IMR-90 (cell line): ENCODE results near the gene ANGEL1. TPM values are rescaled to one million over a fixed set of nuclear protein-coding genes. Genes with fewer than 3 reads are reported as not detected.
A peak's percentile ranks its signal among the peaks of the same experiment; 100 is the strongest.

ENCODE experiments used
- ATAC-seq: fragments of 200-7000 bp; cut with Tn5 transposase; 2 replicates; pipeline ENCODE4 v1.9.1; 2020; ENCODE audit warnings: low read depth, mild to moderate bottlenecking, moderate library complexity
- BruUV-seq: library from RNA; stranded (reverse); fragments of 400-500 nt; replicated peaks from 2 replicates; lab custom pipeline; 2021; lab: Mats Ljungman, UMichigan
- CTCF ChIA-PET: fragments of 300-600 bp; formaldehyde crosslinking; extraction: SDS; loops from one replicate; lab custom pipeline; 2021; ENCODE audit warnings: antibody characterized with exemption; lab: Yijun Ruan, JAX
- POLR2A ChIA-PET: fragments of 300-600 bp; sonication (Branson Sonifier 250); formaldehyde crosslinking; loops from one replicate; lab custom pipeline; 2022; ENCODE audit warnings: antibody characterized with exemption; ENCODE audit not compliant: unreplicated experiment; lab: Charles Lee
- DNase-seq: peaks from one replicate; pipeline ENCODE4 v3.0.0; 2013
- H2AFZ ChIP-seq: replicated peaks from 2 replicates; pipeline ENCODE3; 2013; ENCODE audit warnings: low read length, mild to moderate bottlenecking; ENCODE audit not compliant: poor library complexity
- H2AK5ac ChIP-seq: 2 replicates; pipeline ENCODE4 v1.6.1; 2013; ENCODE audit warnings: low read depth, low read length, inconsistent platforms
- H2AK9ac ChIP-seq: replicated peaks from 2 replicates; pipeline ENCODE3; 2013; ENCODE audit warnings: mild to moderate bottlenecking, low read depth, low read length, moderate library complexity; ENCODE audit not compliant: poor library complexity
- H2BK120ac ChIP-seq: 2 replicates; pipeline ENCODE4 v1.6.1; 2013; ENCODE audit warnings: low read depth, low read length, inconsistent platforms
- H2BK15ac ChIP-seq: 3 replicates; pipeline ENCODE4 v1.6.1; 2013; ENCODE audit warnings: low read depth, low read length, inconsistent platforms
- H2BK20ac ChIP-seq: 2 replicates; pipeline ENCODE4 v1.6.1; 2013; ENCODE audit warnings: low read depth, mild to moderate bottlenecking, inconsistent platforms, low read length, moderate library complexity
- H2BK5ac ChIP-seq: 2 replicates; pipeline ENCODE4 v1.6.1; 2013; ENCODE audit warnings: mild to moderate bottlenecking, low read depth, low read length, inconsistent platforms; ENCODE audit not compliant: poor library complexity, severe bottlenecking
- H3K14ac ChIP-seq: replicated peaks from 2 replicates; pipeline ENCODE4 v1.6.1; 2013; ENCODE audit warnings: low read depth, low read length, inconsistent platforms
- H3K18ac ChIP-seq: 2 replicates; pipeline ENCODE4 v1.6.1; 2013; ENCODE audit warnings: low read depth, low read length, control low read depth
- H3K23ac ChIP-seq: 2 replicates; pipeline ENCODE4 v1.6.1; 2013; ENCODE audit warnings: low read depth, low read length, inconsistent platforms
- H3K27ac ChIP-seq: 2 replicates; pipeline ENCODE4 v1.5.1; 2013; ENCODE audit warnings: mild to moderate bottlenecking, control low read depth, low read length; ENCODE audit not compliant: insufficient read depth
- H3K27me3 ChIP-seq: 2 replicates; pipeline ENCODE4 v1.6.1; 2013; ENCODE audit warnings: low read length; ENCODE audit not compliant: control insufficient read depth, insufficient read depth
- H3K36me3 ChIP-seq: 2 replicates; pipeline ENCODE4 v1.6.1; 2013; ENCODE audit warnings: low read length, mixed read lengths; ENCODE audit not compliant: control insufficient read depth, insufficient read depth
- H3K4ac ChIP-seq: 2 replicates; pipeline ENCODE4 v1.6.1; 2013; ENCODE audit warnings: low read depth, low read length, inconsistent platforms
- H3K4me1 ChIP-seq: 2 replicates; pipeline ENCODE4 v1.6.1; 2013; ENCODE audit warnings: low read length, mixed read lengths; ENCODE audit not compliant: control insufficient read depth, insufficient read depth
- H3K4me2 ChIP-seq: 2 replicates; pipeline ENCODE4 v1.6.1; 2013; ENCODE audit warnings: low read depth, mild to moderate bottlenecking, control low read depth, low read length, moderate library complexity
- H3K4me3 ChIP-seq: 2 replicates; pipeline ENCODE4 v1.5.1; 2013; ENCODE audit warnings: low read depth, mild to moderate bottlenecking, control low read depth, low read length, moderate library complexity; ENCODE audit not compliant: insufficient read depth
- H3K56ac ChIP-seq: 2 replicates; pipeline ENCODE4 v1.6.1; 2013; ENCODE audit warnings: low read length, inconsistent platforms; ENCODE audit not compliant: insufficient read depth; ENCODE audit errors: extremely low read depth
- H3K79me1 ChIP-seq, 2 experiments: 2 replicates each; pipeline ENCODE4 v1.6.1; 2013; ENCODE audit warnings: low read length in 2 of 2, inconsistent platforms in 1 of 2, low read depth in 1 of 2
- H3K9ac ChIP-seq: 2 replicates; pipeline ENCODE4 v1.6.1; 2013; ENCODE audit warnings: low read depth, low read length, control low read depth
- H3K9me1 ChIP-seq: 2 replicates; pipeline ENCODE4 v1.6.1; 2013; ENCODE audit warnings: low read length, inconsistent platforms; ENCODE audit not compliant: insufficient read depth
- H3K9me3 ChIP-seq: 2 replicates; pipeline ENCODE4 v1.6.1; 2013; ENCODE audit warnings: low read length; ENCODE audit not compliant: control insufficient read depth, insufficient read depth
- H4K20me1 ChIP-seq: 2 replicates; pipeline ENCODE4 v1.6.1; 2013; ENCODE audit warnings: low read length, inconsistent platforms; ENCODE audit not compliant: insufficient read depth
- H4K5ac ChIP-seq: 2 replicates; pipeline ENCODE4 v1.6.1; 2013; ENCODE audit warnings: mild to moderate bottlenecking, low read depth, low read length, control low read depth
- H4K8ac ChIP-seq, 2 experiments: 2 replicates each; pipeline ENCODE4 v1.6.1; 2013; ENCODE audit warnings: low read depth in 2 of 2, low read length in 2 of 2, control low read depth in 1 of 2, inconsistent platforms in 1 of 2
- H4K91ac ChIP-seq: 2 replicates; pipeline ENCODE4 v1.6.1; 2013; ENCODE audit warnings: low read depth, low read length, inconsistent platforms; ENCODE audit not compliant: insufficient read depth
- BHLHE40 ChIP-seq: fragments of 150-350 bp; IDR thresholded peaks from 2 replicates; pipeline ENCODE4 v1.6.1; 2016; ENCODE audit warnings: mild to moderate bottlenecking, low read depth, low read length
- CEBPB ChIP-seq: IDR thresholded peaks from 2 replicates; pipeline ENCODE4 v1.6.1; 2012; ENCODE audit warnings: low read depth, low read length, improper control_type of control experiment
- CHD1 ChIP-seq: IDR thresholded peaks from 2 replicates; pipeline ENCODE4 v1.6.1; 2012; ENCODE audit warnings: low read depth, low read length, improper control_type of control experiment
- FOS ChIP-seq: fragments of 150-350 bp; IDR thresholded peaks from 2 replicates; pipeline ENCODE4 v1.6.1; 2016; ENCODE audit warnings: low read depth, low read length
- MAFK ChIP-seq: IDR thresholded peaks from 2 replicates; pipeline ENCODE4 v1.6.1; 2012; ENCODE audit warnings: low read depth, low read length, improper control_type of control experiment
- MAZ ChIP-seq: IDR thresholded peaks from 2 replicates; pipeline ENCODE4 v1.6.1; 2012; ENCODE audit warnings: low read depth, mild to moderate bottlenecking, low read length, improper control_type of control experiment, moderate library complexity, borderline replicate concordance
- MXI1 ChIP-seq: IDR thresholded peaks from 2 replicates; pipeline ENCODE4 v1.6.1; 2012; ENCODE audit warnings: low read depth, mild to moderate bottlenecking, low read length, moderate library complexity, borderline replicate concordance
- NFE2L2 ChIP-seq: fragments of 150-350 bp; IDR thresholded peaks from 2 replicates; pipeline ENCODE4 v1.6.1; 2016; ENCODE audit warnings: low read depth, mild to moderate bottlenecking, low read length
- POLR2A ChIP-seq: IDR thresholded peaks from 2 replicates; pipeline ENCODE4 v1.6.1; 2012; ENCODE audit warnings: mild to moderate bottlenecking, low read depth, low read length
- RAD21 ChIP-seq: IDR thresholded peaks from 2 replicates; pipeline ENCODE4 v1.6.1; 2012; ENCODE audit warnings: low read length, improper control_type of control experiment
- RCOR1 ChIP-seq: IDR thresholded peaks from 2 replicates; pipeline ENCODE4 v1.6.1; 2012; ENCODE audit warnings: mild to moderate bottlenecking, low read length, improper control_type of control experiment; ENCODE audit not compliant: insufficient replicate concordance
- RFX5 ChIP-seq: IDR thresholded peaks from 2 replicates; pipeline ENCODE4 v1.8.0; 2012; ENCODE audit warnings: low read depth, mild to moderate bottlenecking, low read length, moderate library complexity
- SMC3 ChIP-seq: fragments of 150-350 bp; IDR thresholded peaks from 2 replicates; pipeline ENCODE4 v1.6.1; 2016; ENCODE audit warnings: low read depth, mild to moderate bottlenecking, antibody characterized with exemption, low read length, moderate library complexity
- WGBS, 2 experiments: methylation state at CpG; one replicate each; pipeline versions ENCODE4 v1.1.5 to v1.1.7; 2013; ENCODE audit warnings: missing lambda C conversion rate in 2 of 2; ENCODE audit not compliant: insufficient read length in 1 of 2; ENCODE audit errors: extremely low coverage in 2 of 2; 5-methylcytosine and 5-hydroxymethylcytosine counted together
- dilution Hi-C: fragments of 300-500 bp; cut with HindIII; formaldehyde crosslinking; loops from one replicate; pipeline ENCODE4 v1.14.3; 2018; ENCODE audit warnings: low sequenced_read_pairs; ENCODE audit not compliant: unreplicated experiment
- in situ Hi-C: fragments of 300-500 bp; cut with MboI; formaldehyde crosslinking; loops from 3 replicates; pipeline ENCODE4 v1.14.3; 2019; ENCODE audit warnings: low sequenced_read_pairs, inconsistent platforms, mixed read lengths
- intact Hi-C: fragments of 100-400 bp; cut with micrococcal nuclease; formaldehyde crosslinking; loops from 2 replicates; pipeline ENCODE4 v1.10.0; 2022
- polyA plus RNA-seq, 3 experiments: library from polyadenylated mRNA; depleted of rRNA; stranded (reverse); fragments of >200 nt; gene quantifications; 2 replicates each; pipeline ENCODE4 v1.2.3, GENCODE V29; 2012; ENCODE audit warnings: low replicate concordance in 1 of 3
- total RNA-seq: library from RNA; depleted of rRNA; stranded (reverse); fragments of >200 nt; gene quantifications from 2 replicates; pipeline ENCODE4 v1.2.3, GENCODE V29; 2012
- TF ChIP-seq, protein P1 (sequence below): fragments of 150-350 bp; IDR thresholded peaks from 2 replicates; pipeline ENCODE4 v1.6.1; 2017; ENCODE audit warnings: mild to moderate bottlenecking, antibody characterized with exemption, low read length, low read depth
- TF ChIP-seq, protein P2 (sequence below): fragments of 150-350 bp; IDR thresholded peaks from 2 replicates; pipeline ENCODE4 v1.6.1; 2016; ENCODE audit warnings: low read depth, mild to moderate bottlenecking, low read length, moderate library complexity, borderline replicate concordance
- TF ChIP-seq, protein P3 (sequence below): conservative IDR thresholded peaks from 2 replicates; pipeline ENCODE4 v1.5.1; 2012; ENCODE audit warnings: mild to moderate bottlenecking, low read depth, low read length, improper control_type of control experiment

The ANGEL1 gene
- total and polyA plus RNA-seq, 2 of the 4 experiments (the other 2 are of a cell fraction): 4.1 to 10.0 TPM

- ATAC-seq: no peak
- Histone ChIP-seq H3K9me1 (peaks cover 3% of the 10 kb centered on the region; the same call in 1 of the 2 replicates), H4K91ac (no peak overlapping the region), H2BK120ac (no peak overlapping the region), H3K4me3 (peak overlapping the region; percentile 56), H3K4ac (no peak overlapping the region), H2AK9ac (peak overlapping the region; percentile 89), H3K36me3 (peaks cover 5% of the 10 kb centered on the region), H3K4me2 (peak overlapping the region; percentile 99), H3K9ac (peak overlapping the region; percentile 30), H2BK20ac (no peak overlapping the region), H4K8ac (peak overlapping the region in 1 of 2 experiments; percentile 48; a peak in 1 of 4 replicates), H3K56ac (peak overlapping the region; percentile 26; the same call in 1 of the 2 replicates), H2AFZ (peak overlapping the region; percentile 96), H3K79me1 (0 out of 4 replicates have a peak, but pooled peaks cover 0 to 8% of the 10 kb centered on the region in 2 experiments), H3K27me3 (peaks cover 5% of the 10 kb centered on the region), H3K27ac (peak overlapping the region; percentile 1; the same call in 1 of the 2 replicates), H2BK15ac (no peak overlapping the region), H3K9me3 (no peaks in the 10 kb centered on the region), H3K4me1 (no peaks in the 10 kb centered on the region), H3K18ac (no peak overlapping the region), H4K5ac (no peak overlapping the region), H2AK5ac (no peak overlapping the region), H3K23ac (0 out of 2 replicates have a peak overlapping the region, but pooled peaks have one; percentile 39), H4K20me1 (no peaks in the 10 kb centered on the region), H3K14ac (peak overlapping the region; percentile 46), H2BK5ac (no peak overlapping the region)
- POLR2A ChIA-PET: no interaction called here
- CTCF ChIA-PET: interaction anchor here (0.6 to 2.1 kb wide), 2 partner anchors 102 to 1694 kb away, joined by 3 to 15 read pairs; no protein-coding TSS in a partner anchor
- 3% methylated on average over 5 of the region's 20 CpGs; no CpG with 5 or more reads in 1 of the 2 experiments for WGBS, 2 experiments
- no TSS peak for BruUV-seq
- DNase-seq: no peak
- TF ChIP-seq NFE2L2 (no peak), CHD1 (no peak), MAZ (no peak), SMC3 (no peak), RCOR1 (no peak), BHLHE40 (no peak), MAFK (no peak), CEBPB (no peak), RAD21 (no peak), MXI1 (no peak), FOS (no peak), RFX5 (no peak), POLR2A (no peak)
- TF ChIP-seq, protein P1, sequence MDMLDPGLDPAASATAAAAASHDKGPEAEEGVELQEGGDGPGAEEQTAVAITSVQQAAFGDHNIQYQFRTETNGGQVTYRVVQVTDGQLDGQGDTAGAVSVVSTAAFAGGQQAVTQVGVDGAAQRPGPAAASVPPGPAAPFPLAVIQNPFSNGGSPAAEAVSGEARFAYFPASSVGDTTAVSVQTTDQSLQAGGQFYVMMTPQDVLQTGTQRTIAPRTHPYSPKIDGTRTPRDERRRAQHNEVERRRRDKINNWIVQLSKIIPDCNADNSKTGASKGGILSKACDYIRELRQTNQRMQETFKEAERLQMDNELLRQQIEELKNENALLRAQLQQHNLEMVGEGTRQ: no peak
- TF ChIP-seq, protein P2, sequence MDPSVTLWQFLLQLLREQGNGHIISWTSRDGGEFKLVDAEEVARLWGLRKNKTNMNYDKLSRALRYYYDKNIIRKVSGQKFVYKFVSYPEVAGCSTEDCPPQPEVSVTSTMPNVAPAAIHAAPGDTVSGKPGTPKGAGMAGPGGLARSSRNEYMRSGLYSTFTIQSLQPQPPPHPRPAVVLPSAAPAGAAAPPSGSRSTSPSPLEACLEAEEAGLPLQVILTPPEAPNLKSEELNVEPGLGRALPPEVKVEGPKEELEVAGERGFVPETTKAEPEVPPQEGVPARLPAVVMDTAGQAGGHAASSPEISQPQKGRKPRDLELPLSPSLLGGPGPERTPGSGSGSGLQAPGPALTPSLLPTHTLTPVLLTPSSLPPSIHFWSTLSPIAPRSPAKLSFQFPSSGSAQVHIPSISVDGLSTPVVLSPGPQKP: no peak
- TF ChIP-seq, protein P3, sequence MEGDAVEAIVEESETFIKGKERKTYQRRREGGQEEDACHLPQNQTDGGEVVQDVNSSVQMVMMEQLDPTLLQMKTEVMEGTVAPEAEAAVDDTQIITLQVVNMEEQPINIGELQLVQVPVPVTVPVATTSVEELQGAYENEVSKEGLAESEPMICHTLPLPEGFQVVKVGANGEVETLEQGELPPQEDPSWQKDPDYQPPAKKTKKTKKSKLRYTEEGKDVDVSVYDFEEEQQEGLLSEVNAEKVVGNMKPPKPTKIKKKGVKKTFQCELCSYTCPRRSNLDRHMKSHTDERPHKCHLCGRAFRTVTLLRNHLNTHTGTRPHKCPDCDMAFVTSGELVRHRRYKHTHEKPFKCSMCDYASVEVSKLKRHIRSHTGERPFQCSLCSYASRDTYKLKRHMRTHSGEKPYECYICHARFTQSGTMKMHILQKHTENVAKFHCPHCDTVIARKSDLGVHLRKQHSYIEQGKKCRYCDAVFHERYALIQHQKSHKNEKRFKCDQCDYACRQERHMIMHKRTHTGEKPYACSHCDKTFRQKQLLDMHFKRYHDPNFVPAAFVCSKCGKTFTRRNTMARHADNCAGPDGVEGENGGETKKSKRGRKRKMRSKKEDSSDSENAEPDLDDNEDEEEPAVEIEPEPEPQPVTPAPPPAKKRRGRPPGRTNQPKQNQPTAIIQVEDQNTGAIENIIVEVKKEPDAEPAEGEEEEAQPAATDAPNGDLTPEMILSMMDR: no peak
- intact Hi-C loops: no loop called here
- dilution Hi-C loops: no loop called here
- in situ Hi-C loops: no loop called here
These were observed 625 bp downstream of the ANGEL1 start for GRCh38 chr14:76812093-76812421.
